ENCODE results near the gene RHBDD2. TPM values are rescaled to one million over a fixed set of nuclear protein-coding genes. Genes with fewer than 3 reads are reported as not detected.

RHBDD2 gene
- total RNA-seq, 1 donor from 2014 or later, result 15.4 TPM

DNA sequence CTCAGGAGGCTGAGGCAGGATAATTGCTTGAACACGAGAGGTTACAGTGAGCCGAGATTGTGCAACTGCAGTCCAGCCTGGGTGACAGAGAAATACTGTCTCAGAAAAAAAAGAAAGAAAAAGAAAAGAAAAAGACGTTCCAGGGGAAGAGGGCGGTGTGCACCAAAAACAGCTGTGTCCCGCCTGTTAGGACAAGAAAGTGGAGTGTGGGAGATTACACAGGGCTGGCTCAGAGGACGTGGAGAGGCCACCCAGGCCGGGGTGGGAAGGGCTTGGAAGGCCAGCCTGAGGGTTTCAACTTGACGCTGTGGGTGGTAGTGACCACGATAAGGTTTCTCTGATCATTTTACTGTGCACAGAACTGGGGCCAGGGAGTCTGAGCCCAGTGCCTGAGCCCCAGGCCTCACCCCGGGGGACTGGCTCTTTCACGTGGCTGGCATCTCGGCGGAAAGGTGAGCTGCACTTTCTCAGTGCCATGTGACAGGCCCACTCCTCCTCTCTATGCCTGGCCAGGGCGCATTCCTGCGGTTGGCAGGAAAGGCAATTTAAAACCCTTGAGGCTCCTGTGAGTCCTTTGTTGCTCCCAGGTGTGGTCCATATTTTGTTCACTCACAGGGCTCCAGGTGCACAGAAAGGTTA, 13.9 kb downstream of the RHBDD2 start:
- no peak for DNase-seq (ENCODE audit: low spot score)
- H3K4me2 ChIP-seq, result no peak overlapping the region
- H3K4me3 Mint-ChIP-seq, result peak overlapping the region; percentile 6
- peaks cover 11% of the 10 kb centered on the region for H4K20me1 ChIP-seq (ENCODE audit: low read depth)
- H3K27me3 Mint-ChIP-seq (ENCODE audit: insufficient read depth, low read depth), result peaks cover 2% of the 10 kb centered on the region
- no peaks in the 10 kb centered on the region for H3K9me3 Mint-ChIP-seq
- no peak overlapping the region for H3K4me3 ChIP-seq
- H3K9ac ChIP-seq, result no peak overlapping the region
- H3K36me3 Mint-ChIP-seq, result peaks cover 10% of the 10 kb centered on the region
- peaks cover 24% of the 10 kb centered on the region for H3K4me1 Mint-ChIP-seq
- H3K4me1 ChIP-seq, result no peaks in the 10 kb centered on the region
- no peaks in the 10 kb centered on the region for H3F3A ChIP-seq (ENCODE audit: low read depth)
- no peak overlapping the region for H3K27ac ChIP-seq
- no peaks in the 10 kb centered on the region for H3K9me3 ChIP-seq (ENCODE audit: low read depth)
- no peaks in the 10 kb centered on the region for H3K27me3 ChIP-seq
- no peaks in the 10 kb centered on the region for H3K36me3 ChIP-seq
- H3K79me2 ChIP-seq (ENCODE audit: low read depth), result no peaks in the 10 kb centered on the region
- H2AFZ ChIP-seq (replicated peaks), result no peak overlapping the region
- H3K27ac Mint-ChIP-seq, result peak overlapping the region; percentile 30
- no peak for TF ChIP-seq CTCF (IDR thresholded peaks at IDR 0.05)
- TF ChIP-seq EZH2 (IDR thresholded peaks at IDR 0.05), result no peak
- TF ChIP-seq EZH2phosphoT487 (IDR thresholded peaks at IDR 0.05), result no peak

GRCh38 chr7:75896803-75897327, 18.0 kb downstream of the RHBDD2 start:
- H3K4me1 ChIP-seq, result peaks cover 13% of the 10 kb centered on the region
- H3K27ac Mint-ChIP-seq, result no peak overlapping the region
- H4K20me1 ChIP-seq (ENCODE audit: low read depth), result no peaks in the 10 kb centered on the region
- H3K27me3 Mint-ChIP-seq (ENCODE audit: insufficient read depth, low read depth), result peaks cover 4% of the 10 kb centered on the region
- no peak overlapping the region for H3K4me3 Mint-ChIP-seq
- peaks cover 9% of the 10 kb centered on the region for H3K4me1 Mint-ChIP-seq
- no peak overlapping the region for H3K4me2 ChIP-seq
- TF ChIP-seq EZH2 (IDR thresholded peaks at IDR 0.05) (no peak), CTCF (IDR thresholded peaks at IDR 0.05) (no peak), EZH2phosphoT487 (IDR thresholded peaks at IDR 0.05) (no peak)
- no peaks in the 10 kb centered on the region for H3K27me3 ChIP-seq
- H3K4me3 ChIP-seq, result no peak overlapping the region
- DNase-seq (ENCODE audit: low spot score), result no peak
- no peaks in the 10 kb centered on the region for H3K9me3 Mint-ChIP-seq
- no peaks in the 10 kb centered on the region for H3K36me3 Mint-ChIP-seq
- H3K36me3 ChIP-seq, result no peaks in the 10 kb centered on the region
- H3F3A ChIP-seq (ENCODE audit: low read depth), result peaks cover 15% of the 10 kb centered on the region
- H3K79me2 ChIP-seq (ENCODE audit: low read depth), result no peaks in the 10 kb centered on the region
- no peak overlapping the region for H3K27ac ChIP-seq
- no peaks in the 10 kb centered on the region for H3K9me3 ChIP-seq (ENCODE audit: low read depth)
- H3K9ac ChIP-seq, result no peak overlapping the region
- no peak overlapping the region for H2AFZ ChIP-seq (replicated peaks)

- no peak overlapping the region for H3K27ac Mint-ChIP-seq
- peaks cover 27% of the 10 kb centered on the region for H3K4me1 Mint-ChIP-seq
- DNase-seq (ENCODE audit: low spot score), result peak; percentile 42
- no peaks in the 10 kb centered on the region for H3K36me3 Mint-ChIP-seq
- Histone ChIP-seq H2AFZ (replicated peaks) (no peak overlapping the region), H3K79me2 (ENCODE audit: low read depth) (no peaks in the 10 kb centered on the region), H3K4me2 (peak overlapping the region; percentile 49), H3K27ac (peak overlapping the region; percentile 53), H4K20me1 (ENCODE audit: low read depth) (no peaks in the 10 kb centered on the region), H3K9ac (no peak overlapping the region), H3K36me3 (no peaks in the 10 kb centered on the region), H3K27me3 (no peaks in the 10 kb centered on the region), H3K4me1 (peaks cover 16% of the 10 kb centered on the region), H3K4me3 (no peak overlapping the region), H3K9me3 (ENCODE audit: low read depth) (no peaks in the 10 kb centered on the region), H3F3A (ENCODE audit: low read depth) (peaks cover 19% of the 10 kb centered on the region)
- no peaks in the 10 kb centered on the region for H3K9me3 Mint-ChIP-seq
- H3K27me3 Mint-ChIP-seq (ENCODE audit: insufficient read depth, low read depth), result peaks cover 5% of the 10 kb centered on the region
- TF ChIP-seq EZH2 (IDR thresholded peaks at IDR 0.05), result no peak
- TF ChIP-seq EZH2phosphoT487 (IDR thresholded peaks at IDR 0.05), result no peak
- no peak for TF ChIP-seq CTCF (IDR thresholded peaks at IDR 0.05)
- no peak overlapping the region for H3K4me3 Mint-ChIP-seq
Measured at GRCh38 chr7:75900617-75901315, 21.9 kb downstream of the RHBDD2 start.

Data from neural progenitor cell (in vitro differentiated cells).